ENCODE data around the gene IL5RA. TPM values are rescaled to one million over a fixed set of nuclear protein-coding genes. Genes with fewer than 3 reads are reported as not detected.
A peak's percentile ranks its signal among the peaks of the same experiment; 100 is the strongest.

IL5RA gene
- total RNA-seq, 2 donors from 2014 or later = 1.5 to 7.6 TPM

GRCh38 chr3:3109407-3110298 lies 521 bp downstream of the IL5RA start:
- Histone ChIP-seq H3K27me3 (replicated peaks; ENCODE audit: insufficient read depth) (no peaks in the 10 kb centered on the region), H3K4me3 (peak overlapping the region in 1 of 2 donors; percentile 18), H3K9me3 (no peaks in the 10 kb centered on the region), H3K4me1 (replicated peaks) (no peaks in the 10 kb centered on the region), H3K36me3 (no peaks in the 10 kb centered on the region), H3K27ac (peak overlapping the region in 1 of 2 donors; percentile 58)
- 35% methylated on average over 11 of the region's 11 CpGs for WGBS
- intact Hi-C loops (cut with DNase I) = no loop called here
- TF ChIP-seq CTCF (IDR thresholded peaks at IDR 0.05) (no peak), POLR2AphosphoS5 (IDR thresholded peaks at IDR 0.05) (no peak), POLR2A (IDR thresholded peaks at IDR 0.05) (no peak)
- no peak for DNase-seq (ENCODE audit: low spot score)

GRCh38 chr3:3107858-3108257 lies 2.3 kb downstream of the IL5RA start:
- intact Hi-C loops (cut with DNase I) = no loop called here
- H3K4me3 ChIP-seq = no peak overlapping the region
- no peak for TF ChIP-seq POLR2AphosphoS5 (IDR thresholded peaks at IDR 0.05)
- no peak for TF ChIP-seq POLR2A (IDR thresholded peaks at IDR 0.05)
- no peak for TF ChIP-seq CTCF (IDR thresholded peaks at IDR 0.05)
- no peaks in the 10 kb centered on the region for H3K9me3 ChIP-seq
- no peaks in the 10 kb centered on the region for H3K4me1 ChIP-seq (replicated peaks)
- H3K27ac ChIP-seq = no peak overlapping the region
- no peaks in the 10 kb centered on the region for H3K27me3 ChIP-seq (replicated peaks; ENCODE audit: insufficient read depth)
- no peak for DNase-seq (ENCODE audit: low spot score)
- no peaks in the 10 kb centered on the region for H3K36me3 ChIP-seq
- 65% methylated on average over 3 of the region's 3 CpGs for WGBS

GRCh38 chr3:3107181-3107580 lies 3.0 kb downstream of the IL5RA start:
- Histone ChIP-seq H3K4me3 (no peak overlapping the region), H3K4me1 (replicated peaks) (no peaks in the 10 kb centered on the region), H3K27ac (no peak overlapping the region), H3K36me3 (no peaks in the 10 kb centered on the region), H3K27me3 (replicated peaks; ENCODE audit: insufficient read depth) (no peaks in the 10 kb centered on the region), H3K9me3 (no peaks in the 10 kb centered on the region)
- intact Hi-C loops (cut with DNase I) = no loop called here
- WGBS = 94% methylated on average over 3 of the region's 3 CpGs
- no peak for DNase-seq (ENCODE audit: low spot score)
- TF ChIP-seq POLR2A (IDR thresholded peaks at IDR 0.05) (no peak), CTCF (IDR thresholded peaks at IDR 0.05) (no peak), POLR2AphosphoS5 (IDR thresholded peaks at IDR 0.05) (no peak)

GRCh38 chr3:3105815-3106214 lies 4.4 kb downstream of the IL5RA start:
- WGBS = 68% methylated on average over 4 of the region's 4 CpGs
- intact Hi-C loops (cut with DNase I) = no loop called here
- TF ChIP-seq CTCF (IDR thresholded peaks at IDR 0.05) = no peak
- TF ChIP-seq POLR2AphosphoS5 (IDR thresholded peaks at IDR 0.05) = no peak
- TF ChIP-seq POLR2A (IDR thresholded peaks at IDR 0.05) = no peak
- Histone ChIP-seq H3K36me3 (no peaks in the 10 kb centered on the region), H3K4me3 (no peak overlapping the region), H3K4me1 (replicated peaks) (no peaks in the 10 kb centered on the region), H3K27ac (no peak overlapping the region), H3K9me3 (no peaks in the 10 kb centered on the region), H3K27me3 (replicated peaks; ENCODE audit: insufficient read depth) (no peaks in the 10 kb centered on the region)
- DNase-seq (ENCODE audit: low spot score) = no peak

- no peaks in the 10 kb centered on the region for H3K36me3 ChIP-seq
- H3K4me3 ChIP-seq = no peak overlapping the region
- no peak overlapping the region for H3K27ac ChIP-seq
- H3K4me1 ChIP-seq (replicated peaks) = no peaks in the 10 kb centered on the region
- TF ChIP-seq POLR2A (IDR thresholded peaks at IDR 0.05) (no peak), POLR2AphosphoS5 (IDR thresholded peaks at IDR 0.05) (no peak), CTCF (IDR thresholded peaks at IDR 0.05) (no peak)
- WGBS = 91% methylated on average over 3 of the region's 3 CpGs
- no peak for DNase-seq (ENCODE audit: low spot score)
- intact Hi-C loops (cut with DNase I) = no loop called here
- H3K9me3 ChIP-seq = no peaks in the 10 kb centered on the region
- H3K27me3 ChIP-seq (replicated peaks; ENCODE audit: insufficient read depth) = no peaks in the 10 kb centered on the region
Measured at GRCh38 chr3:3105246-3105645, 4.9 kb downstream of the IL5RA start.

Data from prostate gland (tissue), 2 donors.